ENCODE data around the gene ACSF2. TPM values are rescaled to one million over a fixed set of nuclear protein-coding genes. Genes with fewer than 3 reads are reported as not detected.
A peak's percentile ranks its signal among the peaks of the same experiment; 100 is the strongest.

The ACSF2 gene
- total and polyA plus RNA-seq, 8 donors, result 16.1 to 172 (median 67.9) TPM

GRCh38 chr17:50464736-50465135 is 38.7 kb downstream of the ACSF2 start:
- H3K36me3 ChIP-seq, result peaks cover 0 to 46% (median 34%) of the 10 kb centered on the region in 4 donors
- no peak overlapping the region for H3K27ac ChIP-seq
- peaks cover 26 to 42% (median 36%) of the 10 kb centered on the region in 4 donors for H3K4me1 ChIP-seq
- WGBS, 5 donors, result 73 to 95% (median 76%) methylated on average over 4 of the region's 4 CpGs
- H3K9me3 ChIP-seq, result no peaks in the 10 kb centered on the region
- TF ChIP-seq POLR2A (IDR thresholded peaks at IDR 0.05), result no peak
- no peak for TF ChIP-seq CTCF (IDR thresholded peaks at IDR 0.05)
- TF ChIP-seq POLR2AphosphoS5 (IDR thresholded peaks at IDR 0.05), result no peak
- no peak overlapping the region for H3K4me3 ChIP-seq
- intact Hi-C loops (cut with DNase I; ENCODE audit: low total_unique reads), result no loop called here
- DNase-seq, result no peak
- peaks cover 0 to 33% (median 12%) of the 10 kb centered on the region in 3 donors for H3K27me3 ChIP-seq

DNA sequence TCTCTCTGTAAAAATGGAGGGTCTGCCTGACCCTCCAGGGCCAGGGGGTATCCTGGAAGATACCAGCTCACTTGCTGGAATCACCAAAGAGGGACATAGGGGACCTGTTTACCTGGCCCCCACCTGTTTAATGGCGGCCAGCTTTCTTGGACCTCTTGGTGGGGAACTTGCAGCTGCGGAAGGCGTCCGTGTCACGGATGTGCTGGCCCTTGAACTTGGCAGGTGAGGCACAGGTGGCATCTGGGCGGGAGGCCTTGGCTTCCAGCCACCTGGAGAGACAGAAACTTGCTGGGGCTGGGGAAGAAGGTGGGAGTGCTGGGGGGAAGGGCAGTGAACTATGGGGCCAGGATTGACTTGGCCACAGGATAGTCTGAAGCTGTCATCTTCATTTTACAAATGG is 39.2 kb downstream of the ACSF2 start:
- H3K27ac ChIP-seq, result no peak overlapping the region
- H3K4me3 ChIP-seq, result no peak overlapping the region
- no peaks in the 10 kb centered on the region for H3K9me3 ChIP-seq
- H3K4me1 ChIP-seq, result peaks cover 26 to 43% (median 36%) of the 10 kb centered on the region in 4 donors
- H3K27me3 ChIP-seq, result peaks cover 0 to 35% (median 12%) of the 10 kb centered on the region in 3 donors
- intact Hi-C loops (cut with DNase I; ENCODE audit: low total_unique reads), result no loop called here
- no peak for TF ChIP-seq CTCF (IDR thresholded peaks at IDR 0.05)
- TF ChIP-seq POLR2AphosphoS5 (IDR thresholded peaks at IDR 0.05), result no peak
- TF ChIP-seq EP300 (IDR thresholded peaks at IDR 0.05), result no peak
- no peak for TF ChIP-seq POLR2A (IDR thresholded peaks at IDR 0.05)
- 85 to 97% (median 91%) methylated on average over 6 of the region's 6 CpGs for WGBS, 5 donors
- H3K36me3 ChIP-seq, result peaks cover 0 to 46% (median 34%) of the 10 kb centered on the region in 4 donors
- no peak for DNase-seq

DNA sequence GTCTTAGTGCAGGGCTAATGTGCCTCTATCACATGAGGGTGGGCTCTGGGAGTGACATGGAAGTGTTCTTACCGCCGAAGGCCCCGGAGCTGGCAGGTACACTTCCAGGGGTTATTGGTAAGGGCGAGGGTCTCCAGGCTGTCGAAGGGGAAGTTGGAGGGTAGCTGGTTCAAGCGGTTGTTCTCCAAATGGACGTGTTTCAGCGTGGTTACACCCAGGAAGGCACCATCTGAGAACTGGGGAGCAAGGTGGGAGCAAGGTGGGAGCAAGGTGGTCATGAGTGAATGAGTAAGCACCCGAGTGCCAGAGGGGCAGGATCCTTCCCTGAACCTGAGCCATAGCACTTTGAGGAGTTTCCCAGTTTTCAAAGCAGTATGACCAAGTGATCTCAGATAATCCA is 39.6 kb downstream of the ACSF2 start:
- 92 to 98% (median 93%) methylated on average over 9 of the region's 9 CpGs for WGBS, 5 donors
- intact Hi-C loops (cut with DNase I; ENCODE audit: low total_unique reads), result no loop called here
- no peaks in the 10 kb centered on the region for H3K9me3 ChIP-seq
- H3K36me3 ChIP-seq, result peaks cover 0 to 46% (median 34%) of the 10 kb centered on the region in 4 donors
- peak overlapping the region in 2 of 5 donors; percentile 26 to 78 for H3K27ac ChIP-seq
- no peak for TF ChIP-seq EP300 (IDR thresholded peaks at IDR 0.05)
- TF ChIP-seq POLR2AphosphoS5 (IDR thresholded peaks at IDR 0.05), result no peak
- no peak for TF ChIP-seq CTCF (IDR thresholded peaks at IDR 0.05)
- TF ChIP-seq POLR2A (IDR thresholded peaks at IDR 0.05), result no peak
- no peak overlapping the region for H3K4me3 ChIP-seq
- no peak for DNase-seq
- peaks cover 0 to 35% (median 12%) of the 10 kb centered on the region in 3 donors for H3K27me3 ChIP-seq
- peaks cover 26 to 43% (median 36%) of the 10 kb centered on the region in 4 donors for H3K4me1 ChIP-seq

DNA sequence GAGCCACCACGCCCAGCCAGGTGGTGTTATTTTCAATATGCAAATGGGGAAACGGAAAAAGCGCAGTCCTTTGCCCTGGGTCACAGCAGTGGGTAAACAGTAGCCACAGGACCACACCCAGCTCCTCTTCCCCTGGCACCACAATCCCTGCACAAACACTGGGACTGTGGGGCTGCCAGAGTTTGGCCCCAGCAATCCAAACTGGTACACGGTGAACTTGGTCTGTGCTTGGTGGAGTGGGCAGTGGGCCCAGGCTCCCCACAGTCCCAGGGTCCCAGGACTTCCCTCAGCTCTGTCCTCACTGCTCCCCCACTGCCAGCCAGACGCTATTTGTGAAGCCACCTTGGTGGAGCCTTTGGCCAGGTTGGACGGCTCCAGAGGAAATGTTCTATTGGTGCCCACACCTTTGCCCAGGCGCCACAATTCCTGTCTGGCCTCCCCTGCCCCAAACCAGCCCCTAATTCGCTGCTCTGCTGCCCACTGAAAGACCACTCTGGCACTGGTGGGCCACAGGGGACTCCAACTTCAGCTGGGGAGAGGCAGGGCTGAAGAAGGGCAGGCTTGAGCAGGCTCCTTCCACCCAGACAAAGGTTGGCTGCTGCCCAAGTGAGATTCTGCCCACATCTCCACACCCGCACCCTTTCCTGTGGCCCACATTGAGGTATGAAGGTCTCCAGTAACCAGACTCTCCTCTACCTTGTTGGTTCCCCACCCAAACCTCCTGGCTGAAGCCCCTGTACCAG is 40.5 kb downstream of the ACSF2 start:
- Histone ChIP-seq H3K4me1 (peaks cover 26 to 43% (median 36%) of the 10 kb centered on the region in 4 donors), H3K27ac (peak overlapping the region; percentile 73 to 86 (median 78)), H3K9me3 (no peaks in the 10 kb centered on the region), H3K36me3 (peaks cover 0 to 47% (median 36%) of the 10 kb centered on the region in 4 donors), H3K4me3 (no peak overlapping the region), H3K27me3 (peaks cover 0 to 35% (median 12%) of the 10 kb centered on the region in 3 donors)
- TF ChIP-seq POLR2A (IDR thresholded peaks at IDR 0.05) (no peak), CTCF (IDR thresholded peaks at IDR 0.05) (no peak), POLR2AphosphoS5 (IDR thresholded peaks at IDR 0.05) (peak in 1 of 3 donors; percentile 73), EP300 (IDR thresholded peaks at IDR 0.05) (no peak)
- intact Hi-C loops (cut with DNase I; ENCODE audit: low total_unique reads), result no loop called here
- WGBS, 5 donors, result 30 to 67% (median 50%) methylated on average over 5 to 9 of the region's 9 CpGs
- peak; percentile 74 to 84 for DNase-seq
